Aorta (tissue), 5 donors: ENCODE measurements around the gene HIGD2A. TPM values are rescaled to one million over a fixed set of nuclear protein-coding genes. Genes with fewer than 3 reads are reported as not detected.
A peak's percentile ranks its signal among the peaks of the same experiment; 100 is the strongest.

ENCODE experiments used
- ATAC-seq: fragments of 200-7000 bp; cut with Tn5 transposase; one replicate; pipeline ENCODE4 v1.9.1; 2022; ENCODE audit warnings: moderate library complexity; ENCODE audit not compliant: low FRiP score
- DNase-seq, 2 donors: peaks; one replicate each; pipeline ENCODE4 v3.0.0-alpha.2; 2020
- H3K27ac ChIP-seq, 2 donors: one replicate each; pipeline ENCODE4 v1.5.1; 2013; ENCODE audit warnings: low read length in 2 of 2, mild to moderate bottlenecking in 2 of 2, moderate library complexity in 2 of 2, control low read depth in 1 of 2, inconsistent platforms in 1 of 2, low read depth in 1 of 2
- H3K27me3 ChIP-seq, 2 donors: one replicate each; pipeline ENCODE4 v1.6.1; 2013; ENCODE audit warnings: control low read depth in 1 of 2, low read length in 1 of 2, mild to moderate bottlenecking in 1 of 2, moderate library complexity in 1 of 2; ENCODE audit not compliant: insufficient read depth in 2 of 2, control insufficient read depth in 1 of 2
- H3K36me3 ChIP-seq, 2 donors: one replicate each; pipeline ENCODE4 v1.6.1; 2013; ENCODE audit warnings: control low read depth in 1 of 2, low read length in 1 of 2, mild to moderate bottlenecking in 1 of 2; ENCODE audit not compliant: insufficient read depth in 2 of 2, control insufficient read depth in 1 of 2
- H3K4me1 ChIP-seq, 2 donors: one replicate each; pipeline ENCODE4 v1.6.1; 2013; ENCODE audit warnings: low read length in 2 of 2, control low read depth in 1 of 2, mild to moderate bottlenecking in 1 of 2, moderate library complexity in 1 of 2; ENCODE audit not compliant: insufficient read depth in 2 of 2, control insufficient read depth in 1 of 2
- H3K4me3 ChIP-seq, 2 donors: one replicate each; pipeline ENCODE4 v1.5.1; 2013; ENCODE audit warnings: low read length in 2 of 2, control low read depth in 1 of 2, mild to moderate bottlenecking in 1 of 2
- H3K9me3 ChIP-seq: one replicate; pipeline ENCODE4 v1.6.1; 2013; ENCODE audit warnings: mild to moderate bottlenecking, low read length; ENCODE audit not compliant: control insufficient read depth
- WGBS, 2 donors: extraction: QIAGEN DNeasy Blood & Tissue Kit; methylation state at CpG; one replicate each; pipeline ENCODE4 v1.1.7; 2013; 5-methylcytosine and 5-hydroxymethylcytosine counted together
- intact Hi-C, 2 donors: fragments of 100-400 bp; cut with DNase I; formaldehyde crosslinking; loops; one replicate each; pipeline versions ENCODE4 v1.14.2 to v1.15.0; 2022
- polyA plus RNA-seq, 2 donors: library from polyadenylated mRNA; stranded (reverse); fragments of 200-250 nt; gene quantifications; one replicate each; pipeline ENCODE4 v1.2.3, GENCODE V29; 2013
- total RNA-seq, 2 donors: library from RNA; stranded (reverse); fragmentation: NEBNext Ultra II Directional; extraction: Animal tissue kit (Norgen Biotek cat#: 25700); gene quantifications; one replicate each; pipeline ENCODE4 v1.2.1, GENCODE V29; 2021
- donor health status: healthy with polysubstance abuse.
- donor health status: Bipolar disorder and iron deficiency.
- donor health status: DM: no; HTN: no; CAD: no.
- donor health status: DM: no; HTN: no; CAD: no.
- donor health status: DM: yes; HTN: yes; CAD: no.

The HIGD2A gene
- total and polyA plus RNA-seq, 4 donors = 46.8 to 75.5 (median 65.1) TPM

- H3K4me1 ChIP-seq = peaks cover 0 to 3% of the 10 kb centered on the region in 2 donors
- peak in 1 of 2 donors; percentile 4 for DNase-seq
- H3K36me3 ChIP-seq = no peaks in the 10 kb centered on the region
- H3K27me3 ChIP-seq = no peaks in the 10 kb centered on the region
- intact Hi-C loops = loop anchor here (5.0 to 10.0 kb wide), 2 partner anchors 147 to 155 kb away; partner anchors contain the start of gene RNF44 (in 1 of the 2)
- H3K27ac ChIP-seq = no peak overlapping the region
- peak overlapping the region in 1 of 2 donors; percentile 27 for H3K4me3 ChIP-seq
- 33 to 34% methylated on average over 8 of the region's 8 CpGs for WGBS, 2 donors
- ATAC-seq = no peak
- no peaks in the 10 kb centered on the region for H3K9me3 ChIP-seq
These were observed 1.1 kb upstream of the HIGD2A start for GRCh38 chr5:176387384-176387925.

GRCh38 chr5:176388003-176388443 is 528 bp upstream of the HIGD2A start:
- peak overlapping the region; percentile 27 to 35 for H3K4me3 ChIP-seq
- H3K27me3 ChIP-seq = no peaks in the 10 kb centered on the region
- ATAC-seq (no peak), DNase-seq (no peak)
- no peaks in the 10 kb centered on the region for H3K9me3 ChIP-seq
- peaks cover 0 to 3% of the 10 kb centered on the region in 2 donors for H3K4me1 ChIP-seq
- H3K27ac ChIP-seq = no peak overlapping the region
- 0 to 1% methylated on average over 29 of the region's 29 CpGs for WGBS, 2 donors
- intact Hi-C loops = loop anchor here (2.0 to 10.0 kb wide), 3 partner anchors 23 to 154 kb away; partner anchors contain the start of genes ARL10 (in 1 of the 2) and RNF44 (in 1 of the 2)
- peaks cover 0 to 1% of the 10 kb centered on the region in 2 donors for H3K36me3 ChIP-seq

GRCh38 chr5:176389135-176390123 is 878 bp downstream of the HIGD2A start:
- DNase-seq (peak in 1 of 2 donors; percentile 64), ATAC-seq (peak; percentile 67)
- Histone ChIP-seq H3K27ac (peak overlapping the region; percentile 29 to 31), H3K4me3 (peak overlapping the region; percentile 2 to 39), H3K27me3 (no peaks in the 10 kb centered on the region), H3K36me3 (peaks cover 0 to 1% of the 10 kb centered on the region in 2 donors), H3K9me3 (no peaks in the 10 kb centered on the region), H3K4me1 (peaks cover 0 to 3% of the 10 kb centered on the region in 2 donors)
- intact Hi-C loops = loop anchor here (2.0 to 10.0 kb wide), 3 partner anchors 25 to 153 kb away; partner anchors contain the start of genes ARL10 (in 1 of the 2) and RNF44 (in 1 of the 2)
- WGBS, 2 donors = 28 to 34% methylated on average over 34 to 41 of the region's 41 CpGs

GRCh38 chr5:176391479-176391878 is 2.9 kb downstream of the HIGD2A start:
- Histone ChIP-seq H3K4me1 (peaks cover 0 to 3% of the 10 kb centered on the region in 2 donors), H3K9me3 (no peaks in the 10 kb centered on the region), H3K4me3 (no peak overlapping the region), H3K36me3 (peaks cover 0 to 3% of the 10 kb centered on the region in 2 donors), H3K27ac (no peak overlapping the region), H3K27me3 (no peaks in the 10 kb centered on the region)
- WGBS, 2 donors = 88 to 90% methylated on average over 4 of the region's 4 CpGs
- ATAC-seq (no peak), DNase-seq (peak in 1 of 2 donors; percentile 10)
- intact Hi-C loops = no loop called here

- peaks cover 0 to 5% of the 10 kb centered on the region in 2 donors for H3K36me3 ChIP-seq
- no peaks in the 10 kb centered on the region for H3K9me3 ChIP-seq
- DNase-seq (peak in 1 of 2 donors; percentile 11), ATAC-seq (no peak)
- no peak overlapping the region for H3K4me3 ChIP-seq
- H3K4me1 ChIP-seq = peaks cover 0 to 3% of the 10 kb centered on the region in 2 donors
- 91 to 92% methylated on average over 4 of the region's 4 CpGs for WGBS, 2 donors
- no peak overlapping the region for H3K27ac ChIP-seq
- intact Hi-C loops = no loop called here
- H3K27me3 ChIP-seq = no peaks in the 10 kb centered on the region
These were observed 3.4 kb downstream of the HIGD2A start for GRCh38 chr5:176391999-176392398.

- Histone ChIP-seq H3K9me3 (no peaks in the 10 kb centered on the region), H3K4me1 (peaks cover 0 to 1% of the 10 kb centered on the region in 2 donors), H3K27ac (no peak overlapping the region), H3K4me3 (no peak overlapping the region), H3K36me3 (peaks cover 0 to 5% of the 10 kb centered on the region in 2 donors), H3K27me3 (no peaks in the 10 kb centered on the region)
- ATAC-seq = no peak
- no peak for DNase-seq
- intact Hi-C loops = no loop called here
- WGBS, 2 donors = 88 to 92% methylated on average over 11 of the region's 11 CpGs
These were observed 4.0 kb downstream of the HIGD2A start for GRCh38 chr5:176392526-176392925.

GRCh38 chr5:176394096-176394495 is 5.5 kb downstream of the HIGD2A start:
- H3K9me3 ChIP-seq = no peaks in the 10 kb centered on the region
- H3K27me3 ChIP-seq = no peaks in the 10 kb centered on the region
- peaks cover 0 to 5% of the 10 kb centered on the region in 2 donors for H3K36me3 ChIP-seq
- H3K4me3 ChIP-seq = no peak overlapping the region
- DNase-seq (peak in 1 of 2 donors; percentile 53), ATAC-seq (no peak)
- WGBS, 2 donors = 89 to 94% methylated on average over 9 of the region's 9 CpGs
- H3K27ac ChIP-seq = no peak overlapping the region
- H3K4me1 ChIP-seq = no peaks in the 10 kb centered on the region
- intact Hi-C loops = no loop called here

- ATAC-seq = no peak
- no peaks in the 10 kb centered on the region for H3K27me3 ChIP-seq
- H3K27ac ChIP-seq = no peak overlapping the region
- intact Hi-C loops = no loop called here
- no peaks in the 10 kb centered on the region for H3K4me1 ChIP-seq
- peaks cover 0 to 5% of the 10 kb centered on the region in 2 donors for H3K36me3 ChIP-seq
- H3K9me3 ChIP-seq = no peaks in the 10 kb centered on the region
- WGBS, 2 donors = 82 to 88% methylated on average over 11 of the region's 11 CpGs
- no peak overlapping the region for H3K4me3 ChIP-seq
- peak in 1 of 2 donors; percentile 66 for DNase-seq
These were observed 6.5 kb downstream of the HIGD2A start for GRCh38 chr5:176394881-176395675.
